ENCODE data around the gene ZBTB42.

ZBTB42 gene

GRCh38 chr14:104804481-104805325, 3.8 kb downstream of the ZBTB42 start:
- TF ChIP-seq TAF1 (IDR thresholded peaks at IDR 0.05; ENCODE audit: borderline replicate concordance, insufficient read depth, low read length) (no peak), SIN3A (IDR thresholded peaks at IDR 0.05; ENCODE audit: borderline replicate concordance, insufficient read depth, low read length) (no peak), POLR2AphosphoS5 (IDR thresholded peaks at IDR 0.05; ENCODE audit: low read depth, low read length) (no peak), REST (IDR thresholded peaks at IDR 0.05; ENCODE audit: insufficient read depth in 1 of 2, low read depth in 2 of 2, low read length in 2 of 2) (no peak), FOXP2 (optimal IDR thresholded peaks at IDR 0.05; ENCODE audit: borderline replicate concordance, extremely low read depth, extremely low read length, insufficient read depth) (no peak)

- TF ChIP-seq TAF1 (IDR thresholded peaks at IDR 0.05; ENCODE audit: borderline replicate concordance, insufficient read depth, low read length): no peak
- TF ChIP-seq REST (IDR thresholded peaks at IDR 0.05; ENCODE audit: insufficient read depth in 1 of 2, low read depth in 2 of 2, low read length in 2 of 2): no peak
- TF ChIP-seq SIN3A (IDR thresholded peaks at IDR 0.05; ENCODE audit: borderline replicate concordance, insufficient read depth, low read length): no peak
- TF ChIP-seq POLR2AphosphoS5 (IDR thresholded peaks at IDR 0.05; ENCODE audit: low read depth, low read length): no peak
- TF ChIP-seq FOXP2 (optimal IDR thresholded peaks at IDR 0.05; ENCODE audit: borderline replicate concordance, extremely low read depth, extremely low read length, insufficient read depth): no peak
Observed at GRCh38 chr14:104805326-104805678, 4.4 kb downstream of the ZBTB42 start.

GRCh38 chr14:104805941-104806624, 5.2 kb downstream of the ZBTB42 start:
- TF ChIP-seq POLR2AphosphoS5 (IDR thresholded peaks at IDR 0.05; ENCODE audit: low read depth, low read length) (no peak), SIN3A (IDR thresholded peaks at IDR 0.05; ENCODE audit: borderline replicate concordance, insufficient read depth, low read length) (no peak), FOXP2 (optimal IDR thresholded peaks at IDR 0.05; ENCODE audit: borderline replicate concordance, extremely low read depth, extremely low read length, insufficient read depth) (no peak), TAF1 (IDR thresholded peaks at IDR 0.05; ENCODE audit: borderline replicate concordance, insufficient read depth, low read length) (no peak), REST (IDR thresholded peaks at IDR 0.05; ENCODE audit: insufficient read depth in 1 of 2, low read depth in 2 of 2, low read length in 2 of 2) (no peak)

GRCh38 chr14:104806625-104807465, 5.9 kb downstream of the ZBTB42 start:
- no peak for TF ChIP-seq REST (IDR thresholded peaks at IDR 0.05; ENCODE audit: insufficient read depth in 1 of 2, low read depth in 2 of 2, low read length in 2 of 2)
- TF ChIP-seq POLR2AphosphoS5 (IDR thresholded peaks at IDR 0.05; ENCODE audit: low read depth, low read length): no peak
- TF ChIP-seq TAF1 (IDR thresholded peaks at IDR 0.05; ENCODE audit: borderline replicate concordance, insufficient read depth, low read length): no peak
- no peak for TF ChIP-seq SIN3A (IDR thresholded peaks at IDR 0.05; ENCODE audit: borderline replicate concordance, insufficient read depth, low read length)
- TF ChIP-seq FOXP2 (optimal IDR thresholded peaks at IDR 0.05; ENCODE audit: borderline replicate concordance, extremely low read depth, extremely low read length, insufficient read depth): no peak
